Psoas muscle (tissue), 8 donors: ENCODE data around the gene TASP1. TPM values are rescaled to one million over a fixed set of nuclear protein-coding genes. Genes with fewer than 3 reads are reported as not detected.

Source experiments
- ATAC-seq, 4 donors: fragments of 200-7000 bp; cut with Tn5 transposase; one replicate each; pipeline ENCODE4 v1.9.1; 2020; ENCODE audit warnings: moderate library complexity in 3 of 4, mild to moderate bottlenecking in 2 of 4
- DNase-seq, 2 donors: peaks; one replicate each; pipeline ENCODE4 v3.0.0-alpha.2; 2020
- H3K27ac ChIP-seq: fragments of 200-600 bp; one replicate; pipeline ENCODE4 v1.8.0; 2022
- H3K27me3 ChIP-seq, 3 donors: fragments of 200-600 bp in 1 of 3; one replicate each; pipeline versions ENCODE4 v1.6.1 to v1.8.0; 2013 to 2022; ENCODE audit warnings: low read length in 2 of 3, mild to moderate bottlenecking in 2 of 3, moderate library complexity in 1 of 3; ENCODE audit not compliant: insufficient read depth in 3 of 3
- H3K36me3 ChIP-seq, 2 donors: fragments of 200-600 bp in 1 of 2; one replicate each; pipeline versions ENCODE4 v1.6.1 to v1.8.0; 2013 to 2022; ENCODE audit warnings: low read depth in 1 of 2, mild to moderate bottlenecking in 1 of 2, moderate library complexity in 1 of 2; ENCODE audit not compliant: insufficient read depth in 1 of 2
- H3K4me1 ChIP-seq: fragments of 200-600 bp; one replicate; pipeline ENCODE4 v1.8.0; 2022
- H3K4me3 ChIP-seq: fragments of 200-600 bp; one replicate; pipeline ENCODE4 v1.8.0; 2022; ENCODE audit warnings: mild to moderate bottlenecking
- H3K9me3 ChIP-seq: fragments of 200-600 bp; one replicate; pipeline ENCODE4 v1.8.0; 2022
- WGBS, 3 donors: extraction: QIAGEN DNeasy Blood & Tissue Kit; methylation state at CpG; one replicate each; pipeline versions ENCODE4 v1.1.6 to v1.1.7; 2013; 5-methylcytosine and 5-hydroxymethylcytosine counted together
- intact Hi-C, 2 donors: fragments of 100-400 bp; cut with DNase I; formaldehyde crosslinking; loops; one replicate each; pipeline versions ENCODE4 v1.11.0 to v1.14.2; 2022
- polyA plus RNA-seq, 3 donors: library from polyadenylated mRNA; stranded (reverse); fragments of 200-250 nt; gene quantifications; one replicate each; pipeline ENCODE4 v1.2.3, GENCODE V29; 2013
- total RNA-seq, 4 donors: library from RNA; stranded (reverse); fragmentation: NEBNext Ultra II Directional in 2 of 4; extraction: Animal tissue kit (Norgen Biotek cat#: 25700) in 2 of 4; gene quantifications; one replicate each; pipeline versions ENCODE4 v1.2.1 to v1.2.4, GENCODE V29; 2021 to 2023
- TF ChIP-seq, protein P1 (sequence below): fragments of 200-600 bp; IDR thresholded peaks from one replicate; pipeline ENCODE4 v1.8.0; 2022; ENCODE audit warnings: antibody characterized with exemption
- donor health status: healthy with polysubstance abuse.
- donor health status: DM: no; HTN: no; CAD: no; lungs with moderate emphysema.
- donor health status: Bipolar disorder and iron deficiency.
- donor health status: healthy.
- donor health status: DM: yes; HTN: yes; CAD: no.
- donor health status: DM: no; HTN: no; CAD: no.
- donor health status: DM: no; HTN: no; CAD: no.
- donor health status: DM: yes; HTN: yes; CAD: no.

The TASP1 gene
- total and polyA plus RNA-seq, 7 donors: 1.8 to 4.8 (median 3.2) TPM

- TF ChIP-seq, protein P1, sequence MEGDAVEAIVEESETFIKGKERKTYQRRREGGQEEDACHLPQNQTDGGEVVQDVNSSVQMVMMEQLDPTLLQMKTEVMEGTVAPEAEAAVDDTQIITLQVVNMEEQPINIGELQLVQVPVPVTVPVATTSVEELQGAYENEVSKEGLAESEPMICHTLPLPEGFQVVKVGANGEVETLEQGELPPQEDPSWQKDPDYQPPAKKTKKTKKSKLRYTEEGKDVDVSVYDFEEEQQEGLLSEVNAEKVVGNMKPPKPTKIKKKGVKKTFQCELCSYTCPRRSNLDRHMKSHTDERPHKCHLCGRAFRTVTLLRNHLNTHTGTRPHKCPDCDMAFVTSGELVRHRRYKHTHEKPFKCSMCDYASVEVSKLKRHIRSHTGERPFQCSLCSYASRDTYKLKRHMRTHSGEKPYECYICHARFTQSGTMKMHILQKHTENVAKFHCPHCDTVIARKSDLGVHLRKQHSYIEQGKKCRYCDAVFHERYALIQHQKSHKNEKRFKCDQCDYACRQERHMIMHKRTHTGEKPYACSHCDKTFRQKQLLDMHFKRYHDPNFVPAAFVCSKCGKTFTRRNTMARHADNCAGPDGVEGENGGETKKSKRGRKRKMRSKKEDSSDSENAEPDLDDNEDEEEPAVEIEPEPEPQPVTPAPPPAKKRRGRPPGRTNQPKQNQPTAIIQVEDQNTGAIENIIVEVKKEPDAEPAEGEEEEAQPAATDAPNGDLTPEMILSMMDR: no peak
- 98 to 100% (median 99%) methylated on average over 2 of the region's 2 CpGs for WGBS, 3 donors
- ATAC-seq (no peak), DNase-seq (no peak)
- Histone ChIP-seq H3K36me3 (no peaks in the 10 kb centered on the region), H3K27ac (no peak overlapping the region), H3K27me3 (no peaks in the 10 kb centered on the region), H3K9me3 (no peaks in the 10 kb centered on the region), H3K4me1 (no peaks in the 10 kb centered on the region), H3K4me3 (no peak overlapping the region)
- intact Hi-C loops: no loop called here
Measured at GRCh38 chr20:13453367-13453766, 185.4 kb downstream of the TASP1 start.

GRCh38 chr20:13452470-13453124 is 186.1 kb downstream of the TASP1 start:
- Histone ChIP-seq H3K27me3 (no peaks in the 10 kb centered on the region), H3K4me3 (no peak overlapping the region), H3K4me1 (no peaks in the 10 kb centered on the region), H3K9me3 (no peaks in the 10 kb centered on the region), H3K27ac (no peak overlapping the region), H3K36me3 (no peaks in the 10 kb centered on the region)
- ATAC-seq: no peak
- intact Hi-C loops: no loop called here
- no peak for DNase-seq
- 62 to 77% (median 64%) methylated on average over 3 of the region's 3 CpGs for WGBS, 3 donors
- TF ChIP-seq, protein P1: no peak

GRCh38 chr20:13449868-13450434 is 188.8 kb downstream of the TASP1 start:
- H3K27me3 ChIP-seq: no peaks in the 10 kb centered on the region
- H3K36me3 ChIP-seq: no peaks in the 10 kb centered on the region
- DNase-seq (no peak), ATAC-seq (no peak)
- no peak overlapping the region for H3K4me3 ChIP-seq
- H3K27ac ChIP-seq: no peak overlapping the region
- H3K9me3 ChIP-seq: no peaks in the 10 kb centered on the region
- WGBS, 3 donors: 87 to 94% (median 90%) methylated on average over 3 of the region's 3 CpGs
- intact Hi-C loops: no loop called here
- H3K4me1 ChIP-seq: no peaks in the 10 kb centered on the region
- TF ChIP-seq, protein P1: no peak

DNA sequence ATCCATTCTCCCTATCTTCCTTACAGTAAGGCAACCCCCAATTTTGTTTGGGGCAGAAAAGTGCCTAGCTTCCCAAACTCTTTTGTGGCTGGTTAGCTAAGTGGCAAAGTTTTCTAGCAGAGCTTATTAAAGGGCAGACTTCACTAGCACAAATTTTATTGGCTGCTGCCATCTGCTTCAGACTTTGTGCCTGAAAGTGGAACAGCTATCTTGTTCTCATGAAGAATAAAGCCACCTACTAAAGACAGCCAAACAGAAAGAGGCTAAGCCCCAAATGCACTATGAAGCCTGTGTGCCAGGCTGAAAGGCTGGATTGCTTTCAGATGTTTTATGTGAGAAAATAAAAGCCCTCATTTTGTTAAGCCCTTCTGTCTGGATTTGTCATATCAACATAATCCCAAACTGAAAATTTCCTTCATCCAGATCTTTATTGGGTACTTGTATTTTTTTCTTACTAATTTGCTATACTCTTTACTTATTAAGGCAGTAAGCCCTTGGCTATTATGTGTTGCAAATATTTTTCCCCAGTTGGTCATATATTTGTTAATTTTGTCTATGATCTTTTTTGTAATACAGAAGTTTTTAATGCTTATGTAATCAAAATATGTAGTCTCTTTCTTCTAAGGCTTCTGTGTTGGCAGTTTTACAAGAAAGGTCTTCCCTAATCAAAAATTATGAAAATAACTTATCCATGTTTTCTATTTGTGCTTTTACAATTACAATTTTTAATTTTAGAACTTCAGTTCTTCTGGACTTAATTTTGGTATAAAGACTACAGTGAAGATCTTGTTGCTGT is 191.1 kb downstream of the TASP1 start:
- TF ChIP-seq, protein P1: no peak
- Histone ChIP-seq H3K9me3 (no peaks in the 10 kb centered on the region), H3K27me3 (no peaks in the 10 kb centered on the region), H3K36me3 (no peaks in the 10 kb centered on the region), H3K27ac (no peak overlapping the region), H3K4me1 (no peaks in the 10 kb centered on the region), H3K4me3 (no peak overlapping the region)
- ATAC-seq (no peak), DNase-seq (no peak)
- intact Hi-C loops: no loop called here
